ENCODE data around the gene DENND1B.
"Not testable (repeated sequence)": the region's sequence is repeated elsewhere in the genome, so short reads cannot be mapped to it uniquely, and the experiment has no call there.

DENND1B gene

DNA sequence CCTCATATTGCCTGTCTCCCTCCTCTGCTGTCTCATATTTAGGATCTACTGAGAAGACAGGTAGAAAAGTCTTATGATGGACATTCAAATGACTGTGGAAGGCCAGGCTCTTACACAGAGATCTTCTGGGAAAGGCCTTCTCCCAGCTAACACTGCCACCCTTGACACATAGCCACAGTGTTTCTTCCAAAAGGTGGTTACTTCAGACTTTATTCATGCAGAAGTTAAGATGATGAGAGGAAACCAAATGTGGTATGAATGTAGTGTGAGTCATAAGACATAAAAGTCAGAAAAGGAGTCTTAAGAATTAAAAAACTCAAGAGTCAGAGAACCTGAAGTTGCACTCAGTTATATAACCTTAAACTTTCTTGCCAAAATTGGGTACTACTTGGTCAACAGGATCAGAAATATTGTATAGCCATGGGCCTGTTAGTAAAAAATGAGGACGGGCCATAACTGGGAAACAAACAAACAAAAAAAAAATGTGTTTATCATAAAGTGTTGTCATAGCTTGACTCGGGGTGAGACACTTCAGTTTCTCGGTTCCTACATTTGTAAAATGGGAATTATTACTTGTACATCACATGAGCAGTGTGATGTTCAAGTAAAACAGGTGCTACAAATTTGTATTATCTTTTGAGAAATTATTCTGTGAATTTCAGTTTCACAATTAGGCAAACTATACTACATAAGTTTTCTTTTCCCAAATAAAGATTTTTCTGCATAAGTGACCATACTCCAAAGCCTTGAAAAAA lies 1.2 kb upstream of the DENND1B start:
- no peak for TF ChIP-seq POLR2A (IDR thresholded peaks at IDR 0.05; ENCODE audit: low read depth, low read length)
- FAIRE-seq = peak; percentile 98
- peak; percentile 33 for DNase-seq (ENCODE audit: insufficient read length, low spot score)

DNA sequence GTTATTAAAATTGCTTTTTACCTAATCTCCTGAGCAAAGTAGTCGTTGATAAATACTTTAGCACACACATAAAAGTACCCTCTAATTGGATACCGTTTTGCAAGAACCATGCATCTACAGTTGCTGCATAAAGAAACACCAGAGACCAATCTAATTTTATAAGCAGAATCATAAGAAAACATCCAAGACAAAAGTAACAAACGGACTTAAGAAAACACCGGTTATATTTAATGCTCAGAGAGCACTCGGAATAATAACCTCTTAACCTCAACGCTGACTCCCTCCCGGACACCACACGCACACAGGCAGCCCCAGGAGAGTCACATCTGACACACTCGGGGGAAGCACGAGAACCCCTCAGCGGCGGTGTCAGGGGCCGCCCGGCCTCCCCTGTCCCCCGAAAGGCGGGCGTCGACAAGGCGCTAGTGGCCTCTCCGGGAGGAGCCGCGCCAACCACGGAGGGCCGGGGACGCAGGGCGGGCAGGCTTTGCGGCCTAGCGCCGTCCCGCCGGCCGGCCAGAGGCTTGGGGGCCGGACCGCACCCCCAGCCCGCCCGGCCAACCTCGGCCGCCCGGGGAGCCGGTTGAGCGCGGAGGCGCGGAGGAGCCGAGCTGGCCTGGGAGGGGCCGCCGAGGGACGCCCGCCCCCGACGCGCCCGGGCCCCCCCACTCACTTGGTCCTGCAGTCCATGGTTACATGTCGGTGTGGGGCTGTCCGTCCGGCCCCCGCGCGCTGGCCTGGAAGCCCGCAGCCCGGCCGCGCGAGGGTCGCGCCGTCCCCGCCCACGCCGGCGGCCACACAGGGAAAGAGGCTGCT lies 606 bp downstream of the DENND1B start:
- FAIRE-seq (no peak), DNase-seq (ENCODE audit: insufficient read length, low spot score) (peak; percentile 23)
- TF ChIP-seq POLR2A (IDR thresholded peaks at IDR 0.05; ENCODE audit: low read depth, low read length) = no peak

DNA sequence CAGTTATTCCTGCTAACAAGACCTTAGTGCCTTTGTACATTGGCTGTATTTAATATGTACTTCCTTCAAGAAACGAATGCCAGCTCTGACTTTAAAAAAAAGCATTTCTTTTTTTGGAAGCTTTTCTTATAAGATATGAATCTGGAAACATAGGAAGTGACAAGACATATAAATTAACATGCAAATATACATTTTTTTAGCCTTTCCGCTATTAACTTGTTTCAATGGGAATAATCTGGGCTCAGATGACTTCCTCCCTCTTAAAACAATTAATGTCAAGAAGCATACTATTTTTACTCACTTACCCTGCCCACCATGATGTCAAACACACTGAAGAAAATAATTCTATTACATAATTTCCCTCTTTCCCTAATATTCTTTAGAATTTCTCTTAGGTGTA lies 1.4 kb downstream of the DENND1B start:
- DNase-seq (ENCODE audit: insufficient read length, low spot score) = no peak
- no peak for FAIRE-seq
- TF ChIP-seq POLR2A (IDR thresholded peaks at IDR 0.05; ENCODE audit: low read depth, low read length) = no peak

DNA sequence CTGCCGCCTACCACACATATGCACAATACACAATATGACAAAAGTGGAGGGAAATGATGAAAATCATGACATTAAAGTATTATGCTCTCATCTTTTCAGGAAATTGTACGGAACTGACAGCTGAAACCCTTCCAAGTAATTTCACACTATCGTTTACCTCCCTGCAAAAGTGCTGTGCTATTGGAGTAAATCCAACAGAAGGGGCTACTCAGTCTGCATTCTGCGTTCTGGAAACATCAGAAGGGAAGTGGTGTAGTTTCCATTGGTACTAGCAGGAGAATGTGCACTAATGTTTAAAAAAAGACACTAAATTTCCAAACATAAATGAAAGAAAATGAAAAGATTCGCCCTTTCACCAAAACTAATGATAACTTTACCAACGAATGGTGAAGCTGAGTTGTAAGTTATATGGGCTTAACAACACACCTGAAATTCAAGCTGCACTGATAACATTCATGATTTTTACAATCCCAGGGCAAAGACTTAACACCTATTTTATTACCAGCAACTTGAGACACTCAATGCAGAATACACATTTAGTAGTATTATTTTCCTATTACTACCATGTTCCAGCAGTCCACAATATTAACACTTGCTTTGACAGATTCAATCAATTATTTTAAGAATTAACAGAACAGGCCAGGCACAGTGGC lies 3.2 kb downstream of the DENND1B start:
- DNase-seq (ENCODE audit: insufficient read length, low spot score) (no peak), FAIRE-seq (no peak)
- TF ChIP-seq POLR2A (IDR thresholded peaks at IDR 0.05; ENCODE audit: low read depth, low read length) = no peak

DNA sequence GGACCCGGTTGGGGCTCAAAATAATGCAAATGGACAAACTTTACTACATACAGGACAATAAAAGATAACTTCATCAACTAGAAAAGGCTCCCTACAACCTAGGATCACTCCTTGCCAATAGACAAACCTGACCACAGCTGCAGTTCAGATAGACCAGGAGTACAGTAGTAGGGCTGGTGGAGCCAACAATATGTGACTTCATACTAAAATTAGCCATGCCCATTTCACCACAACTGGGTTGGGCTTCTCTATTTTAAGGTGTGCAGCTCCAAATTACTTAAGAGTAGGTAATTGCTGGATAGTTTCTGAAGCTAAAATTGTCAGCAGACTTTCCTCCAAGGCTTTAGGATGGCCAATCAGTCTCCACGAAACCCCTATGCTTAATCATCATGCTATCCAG lies 3.9 kb downstream of the DENND1B start:
- FAIRE-seq (no peak), DNase-seq (ENCODE audit: insufficient read length, low spot score) (no peak)
- no peak for TF ChIP-seq POLR2A (IDR thresholded peaks at IDR 0.05; ENCODE audit: low read depth, low read length)

DNA sequence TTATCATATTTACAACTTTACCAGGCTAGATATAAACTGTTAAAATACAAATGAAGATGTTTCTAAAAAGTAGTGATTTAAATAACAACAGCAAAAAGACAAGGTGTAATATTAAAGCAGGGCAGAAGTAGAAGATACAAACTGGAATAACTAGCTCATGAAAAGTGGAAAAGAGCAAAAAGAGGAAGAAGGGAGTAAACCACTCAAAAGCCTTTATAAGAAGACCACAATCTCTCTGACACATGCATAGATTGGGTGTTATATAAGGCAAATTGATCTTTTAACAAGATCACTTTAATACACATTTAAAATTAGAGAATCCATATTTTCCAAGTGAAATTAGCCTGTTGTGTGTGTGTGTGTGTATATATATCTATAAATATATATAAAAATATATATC lies 5.0 kb downstream of the DENND1B start:
- no peak for TF ChIP-seq POLR2A (IDR thresholded peaks at IDR 0.05; ENCODE audit: low read depth, low read length)
- DNase-seq (ENCODE audit: insufficient read length, low spot score) (no peak), FAIRE-seq (no peak)

DNA sequence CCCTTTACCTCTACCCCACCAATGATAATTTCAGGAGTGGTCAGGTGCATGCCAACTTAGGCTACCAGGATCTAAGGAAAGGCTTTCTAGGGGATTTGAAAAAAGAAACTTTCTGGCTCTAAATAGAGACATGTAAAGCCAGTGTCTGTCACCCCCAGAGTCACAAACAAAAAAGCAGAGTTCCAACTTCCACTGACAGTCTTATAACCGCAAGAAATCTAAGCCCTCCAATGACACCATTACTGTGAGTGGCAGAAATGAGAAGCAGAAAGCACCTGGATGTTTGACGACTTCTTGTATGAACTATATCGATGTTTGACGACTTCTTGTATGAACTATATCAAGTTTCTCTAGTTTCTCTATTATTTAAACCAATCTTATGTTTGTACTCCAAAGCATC lies 6.0 kb downstream of the DENND1B start:
- DNase-seq (ENCODE audit: insufficient read length, low spot score) (no peak), FAIRE-seq (no peak)
- no peak for TF ChIP-seq POLR2A (IDR thresholded peaks at IDR 0.05; ENCODE audit: low read depth, low read length)

DNA sequence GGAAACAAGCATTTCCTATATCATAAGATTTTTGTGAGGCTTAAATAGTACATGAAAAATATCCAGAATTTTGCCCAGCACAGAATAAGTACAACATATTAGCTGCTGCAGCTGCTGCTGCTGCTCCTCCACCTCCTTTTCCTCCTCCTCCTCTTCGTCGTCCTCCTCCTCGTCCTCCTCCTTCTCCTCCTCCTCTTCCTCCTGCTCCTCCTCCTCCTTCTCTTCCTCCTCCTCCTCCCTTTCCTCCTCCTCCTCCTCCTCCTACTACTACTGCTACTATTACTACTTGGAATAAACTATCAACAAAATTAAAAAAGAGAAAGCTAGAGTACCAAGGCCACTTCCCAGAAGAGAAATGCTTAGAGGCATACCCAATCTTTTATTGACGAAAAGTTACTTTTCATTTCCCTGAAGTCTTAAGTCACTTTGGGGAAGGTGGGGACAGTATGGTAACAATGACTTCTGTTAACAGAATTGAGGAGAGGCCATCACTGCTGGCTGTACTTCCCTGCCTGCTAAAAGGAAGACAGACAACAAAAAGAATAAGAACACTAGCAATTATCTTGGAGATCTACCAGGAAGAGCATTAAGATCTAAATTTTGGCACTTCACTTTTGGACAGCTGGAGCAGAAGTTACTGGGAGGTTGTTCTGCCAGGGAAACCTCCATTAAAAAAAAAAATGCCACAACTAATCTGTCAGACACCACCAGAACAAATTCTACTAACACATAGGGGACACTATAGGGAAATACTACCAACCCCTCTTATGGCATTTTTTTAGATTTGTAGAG lies 7.1 kb downstream of the DENND1B start:
- FAIRE-seq = no peak
- no peak for TF ChIP-seq POLR2A (IDR thresholded peaks at IDR 0.05; ENCODE audit: low read depth, low read length)
- no peak for DNase-seq (ENCODE audit: insufficient read length, low spot score)

DNA sequence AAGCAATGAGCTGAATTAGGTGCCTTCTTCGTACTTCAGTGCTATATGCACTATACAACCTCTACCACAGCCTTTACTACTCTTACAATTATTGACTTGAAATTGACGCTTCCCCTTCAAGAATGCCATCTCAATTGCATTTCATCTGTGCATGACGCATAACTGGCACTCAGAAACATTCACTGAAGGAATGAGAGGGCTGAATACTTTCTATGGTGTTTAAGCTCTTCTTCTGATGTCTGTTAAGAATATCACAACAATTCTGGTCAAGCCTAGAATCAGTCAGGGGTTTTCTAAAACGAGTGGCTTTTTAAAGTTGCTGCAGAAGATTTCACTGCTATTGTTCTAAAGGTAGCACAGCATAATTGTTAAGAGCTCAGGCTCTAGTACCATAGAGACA lies 11.5 kb downstream of the DENND1B start:
- no peak for TF ChIP-seq POLR2A (IDR thresholded peaks at IDR 0.05; ENCODE audit: low read depth, low read length)
- FAIRE-seq (no peak), DNase-seq (ENCODE audit: insufficient read length, low spot score) (no peak)

DNA sequence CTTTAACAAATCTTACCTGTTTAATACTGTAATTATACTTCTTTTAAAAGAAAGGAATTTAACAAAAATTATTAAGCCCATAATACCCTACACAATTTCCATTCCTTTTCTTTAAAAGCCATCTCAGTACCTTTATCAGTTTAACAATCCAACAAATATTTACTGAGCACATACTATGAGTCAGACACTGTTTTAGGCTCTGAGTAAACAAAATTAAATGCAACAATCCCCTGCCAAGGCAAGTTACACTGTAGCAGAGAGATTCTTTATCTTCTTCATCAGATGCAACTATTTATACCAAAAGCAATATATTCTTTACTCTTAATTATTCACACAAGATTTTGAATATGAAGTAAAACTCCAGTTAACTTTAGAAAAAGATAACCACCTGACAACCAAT lies 12.0 kb downstream of the DENND1B start:
- DNase-seq (ENCODE audit: insufficient read length, low spot score) = no peak
- no peak for TF ChIP-seq POLR2A (IDR thresholded peaks at IDR 0.05; ENCODE audit: low read depth, low read length)
- FAIRE-seq = no peak

DNA sequence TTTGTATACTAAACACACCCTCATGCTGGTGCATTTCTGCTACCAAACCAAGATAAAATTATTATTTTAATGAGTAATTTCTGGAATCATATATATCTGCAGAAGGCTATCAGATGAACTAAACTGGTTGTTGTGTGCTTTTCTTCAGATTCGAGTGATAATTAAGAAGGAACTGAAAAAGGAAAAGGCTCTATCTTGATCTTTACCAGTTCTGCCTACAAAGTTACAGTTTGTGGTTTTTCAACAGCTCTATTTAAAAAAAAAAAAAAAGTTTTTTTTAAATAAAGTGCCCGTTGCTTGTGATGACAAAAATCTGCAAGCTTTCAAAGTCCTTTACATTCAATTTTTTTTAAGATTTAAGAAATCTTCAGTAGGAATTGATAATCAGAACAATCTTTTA lies 13.6 kb downstream of the DENND1B start:
- TF ChIP-seq POLR2A (IDR thresholded peaks at IDR 0.05; ENCODE audit: low read depth, low read length) = no peak
- DNase-seq (ENCODE audit: insufficient read length, low spot score) (no peak), FAIRE-seq (no peak)

DNA sequence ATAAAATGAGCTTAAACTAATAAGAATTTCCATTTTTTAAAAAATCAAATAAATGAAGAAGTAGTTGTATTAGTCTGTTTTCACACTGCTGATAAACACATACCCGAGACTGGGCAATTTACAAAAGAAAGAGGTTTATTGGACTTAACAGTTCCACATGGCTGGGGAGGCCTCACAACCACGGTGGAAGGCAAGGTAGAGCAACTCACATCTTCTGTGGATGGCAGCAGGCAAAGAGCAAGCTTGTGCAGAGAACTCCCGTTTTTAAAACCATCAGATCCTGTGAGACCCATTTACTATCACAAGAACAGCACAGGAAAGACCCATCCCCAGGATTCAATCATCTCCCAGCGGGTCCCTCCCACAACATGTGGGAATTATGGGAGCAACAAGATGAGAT lies 19.7 kb downstream of the DENND1B start:
- DNase-seq (ENCODE audit: insufficient read length, low spot score); FAIRE-seq: not testable (repeated sequence)

DNA sequence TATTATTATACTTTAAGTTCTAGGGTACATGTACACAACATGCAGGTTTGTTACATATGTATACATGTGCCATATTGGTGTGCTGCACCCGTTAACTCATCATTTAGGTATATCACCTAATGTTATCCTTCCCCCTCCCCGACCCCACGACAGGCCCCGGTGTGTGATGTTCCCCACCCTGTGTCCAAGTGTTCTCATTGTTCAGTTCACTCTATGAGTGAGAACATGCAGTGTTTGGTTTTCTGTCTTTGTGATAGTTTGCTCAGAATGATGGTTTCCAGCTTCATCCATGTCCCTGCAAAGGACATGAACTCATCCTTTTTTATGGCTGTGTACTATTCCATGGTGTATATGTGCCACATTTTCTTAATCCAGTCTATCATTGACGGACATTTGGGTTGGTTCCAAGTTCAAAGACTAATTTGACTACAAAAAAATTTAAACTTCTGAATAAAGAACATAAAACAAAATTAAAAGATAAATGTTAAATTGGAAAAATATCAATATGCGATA lies 22.6 kb downstream of the DENND1B start:
- FAIRE-seq; DNase-seq (ENCODE audit: insufficient read length, low spot score): not testable (repeated sequence)

DNA sequence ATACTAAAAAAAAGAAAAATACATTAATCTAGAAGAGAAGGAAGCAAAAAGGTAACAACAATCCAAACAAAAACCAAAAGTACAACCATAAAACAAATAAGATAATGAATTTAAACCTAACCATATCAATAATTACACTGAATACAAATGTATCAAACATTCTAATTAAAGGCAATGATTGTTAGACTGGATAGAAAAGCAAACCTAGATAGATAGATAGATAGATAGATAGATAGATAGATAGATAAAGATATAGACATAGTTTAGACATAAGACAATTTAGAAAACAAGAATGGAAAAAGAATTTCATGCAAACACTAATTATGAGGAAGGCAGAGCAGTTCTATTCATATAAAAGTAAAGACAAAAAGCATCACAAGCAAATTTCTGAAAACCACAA lies 24.9 kb downstream of the DENND1B start:
- TF ChIP-seq POLR2A (IDR thresholded peaks at IDR 0.05; ENCODE audit: low read depth, low read length) = no peak
- DNase-seq (ENCODE audit: insufficient read length, low spot score) (no peak), FAIRE-seq (no peak)
